ENCODE results near the gene SPACA4. TPM values are rescaled to one million over a fixed set of nuclear protein-coding genes. Genes with fewer than 3 reads are reported as not detected.
"Not testable (repeated sequence)": the region's sequence is repeated elsewhere in the genome, so short reads cannot be mapped to it uniquely, and the experiment has no call there.

Gene SPACA4, protein sequence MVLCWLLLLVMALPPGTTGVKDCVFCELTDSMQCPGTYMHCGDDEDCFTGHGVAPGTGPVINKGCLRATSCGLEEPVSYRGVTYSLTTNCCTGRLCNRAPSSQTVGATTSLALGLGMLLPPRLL
- total RNA-seq (2014; rRNA removed; shearing (Covaris generic)), result not detected in 2 replicates

DNA sequence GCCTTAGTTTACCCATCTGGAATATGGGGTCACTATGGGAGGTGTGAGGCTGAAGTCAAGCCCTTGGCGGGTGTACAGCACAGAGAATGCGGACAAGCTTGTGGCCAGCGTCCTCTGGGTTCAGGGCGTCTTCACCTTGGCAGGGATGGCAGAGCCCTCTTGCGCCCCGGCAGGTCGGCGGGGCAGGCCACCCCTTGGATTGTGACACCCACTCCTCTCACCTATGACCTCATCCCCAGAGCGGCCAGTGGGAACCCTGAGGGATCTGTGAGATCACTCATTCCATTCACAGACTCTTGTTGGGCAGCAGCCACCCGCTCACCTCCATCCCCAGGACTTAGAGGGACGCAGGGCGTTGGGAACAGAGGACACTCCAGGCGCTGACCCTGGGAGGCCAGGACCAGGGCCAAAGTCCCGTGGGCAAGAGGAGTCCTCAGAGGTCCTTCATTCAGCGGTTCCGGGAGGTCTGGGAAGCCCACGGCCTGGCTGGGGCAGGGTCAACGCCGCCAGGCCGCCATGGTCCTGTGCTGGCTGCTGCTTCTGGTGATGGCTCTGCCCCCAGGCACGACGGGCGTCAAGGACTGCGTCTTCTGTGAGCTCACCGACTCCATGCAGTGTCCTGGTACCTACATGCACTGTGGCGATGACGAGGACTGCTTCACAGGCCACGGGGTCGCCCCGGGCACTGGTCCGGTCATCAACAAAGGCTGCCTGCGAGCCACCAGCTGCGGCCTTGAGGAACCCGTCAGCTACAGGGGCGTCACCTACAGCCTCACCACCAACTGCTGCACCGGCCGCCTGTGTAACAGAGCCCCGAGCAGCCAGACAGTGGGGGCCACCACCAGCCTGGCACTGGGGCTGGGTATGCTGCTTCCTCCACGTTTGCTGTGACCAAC, at the start of gene SPACA4:
SPACA4 (plus strand) TSS at position 280 of the 896 bp plus-strand sequence; CDS start at position 517, 237 bp downstream.
- H3K36me3 ChIP-seq (replicated peaks; ENCODE audit: control insufficient read depth, insufficient read depth, low read length), result peaks cover 4% of the 10 kb centered on the region
- no peaks in the 10 kb centered on the region for H3K27me3 ChIP-seq (ENCODE audit: control insufficient read depth, insufficient read depth, low read length)
- no peak within 1 kb of the TSS for H3K4me3 ChIP-seq (ENCODE audit: insufficient read depth, low read depth, low read length)
- DNase-seq, result no peak

DNA sequence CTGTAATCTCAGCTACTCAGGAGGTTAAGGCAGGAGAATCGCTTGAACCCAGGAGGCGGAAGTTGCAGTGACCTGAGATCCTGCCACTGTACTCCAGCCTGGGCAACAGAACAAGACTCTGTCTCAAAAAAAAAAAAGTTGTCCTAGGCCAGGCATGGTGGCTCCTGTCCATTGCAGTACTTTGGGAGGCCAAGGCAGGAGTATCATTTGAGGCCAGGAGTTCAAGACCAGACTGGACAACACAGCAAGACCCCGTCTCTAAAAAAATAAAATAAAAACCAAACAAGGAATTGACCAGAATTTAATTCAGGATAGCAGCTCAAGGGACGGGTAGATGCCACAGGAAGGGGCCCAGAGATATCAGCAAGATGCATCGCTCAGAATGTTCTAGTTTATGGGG, 49.7 kb upstream of the SPACA4 start:
- H3K4me3 ChIP-seq (ENCODE audit: insufficient read depth, low read depth, low read length), result no peak overlapping the region
- DNase-seq, result no peak
- H3K27me3 ChIP-seq (ENCODE audit: control insufficient read depth, insufficient read depth, low read length), result no peaks in the 10 kb centered on the region
- H3K36me3 ChIP-seq (replicated peaks; ENCODE audit: control insufficient read depth, insufficient read depth, low read length), result no peaks in the 10 kb centered on the region

- no peaks in the 10 kb centered on the region for H3K36me3 ChIP-seq (replicated peaks; ENCODE audit: control insufficient read depth, insufficient read depth, low read length)
- no peaks in the 10 kb centered on the region for H3K27me3 ChIP-seq (ENCODE audit: control insufficient read depth, insufficient read depth, low read length)
- peak; percentile 84 for DNase-seq
- H3K4me3 ChIP-seq (ENCODE audit: insufficient read depth, low read depth, low read length), result peak overlapping the region; percentile 16; the same call in 1 of the 2 replicates
These were observed 48.4 kb upstream of the SPACA4 start for GRCh38 chr19:48558018-48558684.

DNA sequence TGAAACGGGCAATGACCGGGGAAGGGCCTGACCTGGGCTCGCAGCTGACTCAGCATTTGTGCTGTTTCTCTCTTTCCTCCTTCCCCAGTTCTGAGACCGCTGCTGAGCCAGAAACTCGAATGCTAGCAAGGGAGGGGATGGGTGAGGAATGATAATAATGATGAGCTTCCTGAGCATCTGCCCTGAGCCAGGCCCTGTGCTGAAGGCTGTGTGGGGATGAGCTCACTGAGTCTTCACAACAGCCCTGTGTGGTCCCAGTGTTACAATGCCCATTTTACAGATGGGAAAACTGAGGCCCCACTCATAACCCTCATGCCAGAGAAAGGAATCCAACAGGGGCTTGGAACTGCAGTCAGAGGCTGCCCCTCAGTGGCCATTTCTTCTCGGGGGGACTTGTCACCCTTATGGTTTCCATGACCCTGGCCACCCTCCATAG, 46.4 kb upstream of the SPACA4 start:
- no peaks in the 10 kb centered on the region for H3K27me3 ChIP-seq (ENCODE audit: control insufficient read depth, insufficient read depth, low read length)
- DNase-seq, result peak; percentile 64
- no peak overlapping the region for H3K4me3 ChIP-seq (ENCODE audit: insufficient read depth, low read depth, low read length)
- H3K36me3 ChIP-seq (replicated peaks; ENCODE audit: control insufficient read depth, insufficient read depth, low read length), result no peaks in the 10 kb centered on the region

DNA sequence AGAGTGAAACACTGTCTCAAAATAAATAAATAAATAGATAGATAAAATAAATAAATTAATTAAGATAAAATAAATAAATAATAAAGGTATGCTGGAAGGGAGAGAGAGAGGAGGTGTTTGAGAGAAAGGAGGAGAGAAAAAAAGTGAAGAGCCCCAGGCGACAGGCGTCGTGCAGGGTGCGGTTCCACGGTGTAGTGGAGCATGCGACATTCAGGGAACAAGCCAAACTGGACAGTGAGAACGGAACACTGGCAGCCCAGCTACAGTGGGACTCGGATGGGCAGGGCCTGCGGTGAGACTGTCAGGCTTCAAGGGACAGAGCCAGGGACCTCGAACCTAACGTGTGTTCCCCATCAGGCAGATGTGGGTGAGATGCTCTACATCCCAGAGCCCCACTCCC, 45.1 kb upstream of the SPACA4 start:
- Histone ChIP-seq H3K27me3 (ENCODE audit: control insufficient read depth, insufficient read depth, low read length) (no peaks in the 10 kb centered on the region), H3K4me3 (ENCODE audit: insufficient read depth, low read depth, low read length) (no peak overlapping the region), H3K36me3 (replicated peaks; ENCODE audit: control insufficient read depth, insufficient read depth, low read length) (no peaks in the 10 kb centered on the region)
- peak; percentile 5 for DNase-seq

DNA sequence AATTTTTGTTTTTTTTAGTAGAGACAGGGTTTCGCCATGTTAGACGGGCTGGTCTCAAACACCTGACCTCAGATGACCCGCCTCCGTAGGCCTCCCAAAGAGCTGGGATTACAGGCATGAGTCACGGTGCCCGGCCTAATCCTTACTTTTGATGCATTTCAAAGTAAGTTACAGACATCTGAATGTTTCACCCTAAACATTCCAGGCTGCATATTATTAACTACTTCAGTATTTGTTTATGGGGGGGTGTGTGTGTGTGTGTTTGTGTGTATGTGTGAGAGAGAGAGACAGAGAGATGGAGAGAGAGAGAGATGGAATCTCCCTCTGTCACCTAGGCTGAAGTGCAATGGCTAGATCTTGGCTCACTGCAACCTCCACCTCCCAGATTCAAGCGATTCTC, 41.5 kb upstream of the SPACA4 start:
- Histone ChIP-seq H3K36me3 (replicated peaks; ENCODE audit: control insufficient read depth, insufficient read depth, low read length) (no peaks in the 10 kb centered on the region), H3K4me3 (ENCODE audit: insufficient read depth, low read depth, low read length) (no peak overlapping the region), H3K27me3 (ENCODE audit: control insufficient read depth, insufficient read depth, low read length) (no peaks in the 10 kb centered on the region)
- DNase-seq, result no peak

GRCh38 chr19:48568345-48568886, 38.1 kb upstream of the SPACA4 start:
- H3K4me3 ChIP-seq (ENCODE audit: insufficient read depth, low read depth, low read length), result peak overlapping the region; percentile 14
- H3K27me3 ChIP-seq (ENCODE audit: control insufficient read depth, insufficient read depth, low read length), result no peaks in the 10 kb centered on the region
- no peaks in the 10 kb centered on the region for H3K36me3 ChIP-seq (replicated peaks; ENCODE audit: control insufficient read depth, insufficient read depth, low read length)
- DNase-seq, result peak; percentile 77

DNA sequence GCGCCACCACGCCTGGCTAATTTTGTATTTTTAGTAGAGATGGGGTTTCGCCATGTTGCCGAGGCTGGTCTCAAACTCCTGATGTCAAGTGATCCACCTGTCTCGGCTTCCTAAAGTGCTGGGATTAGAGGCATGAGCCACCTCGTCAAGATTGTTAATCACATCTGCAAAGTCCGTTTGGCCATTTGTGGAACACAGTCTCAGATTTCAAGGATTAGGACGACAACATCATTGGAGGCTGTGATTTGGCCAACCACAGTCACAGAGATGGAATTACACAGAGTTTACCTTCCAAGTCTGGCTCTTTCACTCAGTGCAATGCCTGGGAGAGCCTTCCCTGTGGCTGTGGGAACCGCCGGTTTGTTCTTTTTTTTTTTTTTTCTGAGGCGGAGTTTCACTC, 36.7 kb upstream of the SPACA4 start:
- DNase-seq, result peak; percentile 12
- Histone ChIP-seq H3K27me3 (ENCODE audit: control insufficient read depth, insufficient read depth, low read length) (no peaks in the 10 kb centered on the region), H3K4me3 (ENCODE audit: insufficient read depth, low read depth, low read length) (no peak overlapping the region), H3K36me3 (replicated peaks; ENCODE audit: control insufficient read depth, insufficient read depth, low read length) (no peaks in the 10 kb centered on the region)

GRCh38 chr19:48571378-48572162, 35.0 kb upstream of the SPACA4 start:
- peak; percentile 8 for DNase-seq
- Histone ChIP-seq H3K27me3 (ENCODE audit: control insufficient read depth, insufficient read depth, low read length) (no peaks in the 10 kb centered on the region), H3K36me3 (replicated peaks; ENCODE audit: control insufficient read depth, insufficient read depth, low read length) (no peaks in the 10 kb centered on the region), H3K4me3 (ENCODE audit: insufficient read depth, low read depth, low read length) (no peak overlapping the region)

DNA sequence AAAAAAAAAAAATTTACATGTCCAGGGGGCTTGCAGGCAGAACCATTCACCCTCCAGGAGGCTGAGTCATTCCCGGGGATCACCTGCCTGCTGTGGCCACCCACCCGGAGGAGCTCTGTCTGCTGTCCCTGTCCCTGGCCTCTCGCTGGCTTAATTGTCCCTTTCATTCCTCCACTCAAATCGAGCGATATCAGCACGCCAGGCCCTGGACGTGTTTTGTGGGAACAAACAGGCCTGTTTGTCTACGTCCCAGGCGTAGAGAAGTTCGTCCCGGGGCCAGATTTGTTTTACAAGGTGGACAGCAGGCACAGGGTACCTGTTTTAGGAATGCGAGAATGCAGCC, 33.4 kb upstream of the SPACA4 start:
- H3K4me3 ChIP-seq (ENCODE audit: insufficient read depth, low read depth, low read length), result no peak overlapping the region
- H3K27me3 ChIP-seq (ENCODE audit: control insufficient read depth, insufficient read depth, low read length), result no peaks in the 10 kb centered on the region
- DNase-seq, result peak; percentile 35
- H3K36me3 ChIP-seq (replicated peaks; ENCODE audit: control insufficient read depth, insufficient read depth, low read length), result no peaks in the 10 kb centered on the region

GRCh38 chr19:48575931-48576622, 30.5 kb upstream of the SPACA4 start:
- H3K27me3 ChIP-seq (ENCODE audit: control insufficient read depth, insufficient read depth, low read length), result no peaks in the 10 kb centered on the region

GRCh38 chr19:48577908-48578307, 28.6 kb upstream of the SPACA4 start:
- H3K27me3 ChIP-seq (ENCODE audit: control insufficient read depth, insufficient read depth, low read length); H3K4me3 ChIP-seq (ENCODE audit: insufficient read depth, low read depth, low read length); H3K36me3 ChIP-seq (replicated peaks; ENCODE audit: control insufficient read depth, insufficient read depth, low read length); DNase-seq: not testable (repeated sequence)

More at GRCh38 chr19:48575931-48576622, 30.5 kb upstream of the SPACA4 start:
- no peaks in the 10 kb centered on the region for H3K36me3 ChIP-seq (replicated peaks; ENCODE audit: control insufficient read depth, insufficient read depth, low read length)
- peak; percentile 36 for DNase-seq
- no peak overlapping the region for H3K4me3 ChIP-seq (ENCODE audit: insufficient read depth, low read depth, low read length)

GRCh38 chr19:48578891-48579290, 27.7 kb upstream of the SPACA4 start:
- Histone ChIP-seq H3K4me3 (ENCODE audit: insufficient read depth, low read depth, low read length) (no peak overlapping the region), H3K27me3 (ENCODE audit: control insufficient read depth, insufficient read depth, low read length) (no peaks in the 10 kb centered on the region), H3K36me3 (replicated peaks; ENCODE audit: control insufficient read depth, insufficient read depth, low read length) (no peaks in the 10 kb centered on the region)
- DNase-seq, result no peak
